K562 (cell line): Measurements from ENCODE around the gene ZNF529. TPM values are rescaled to one million over a fixed set of nuclear protein-coding genes. Genes with fewer than 3 reads are reported as not detected.

Experiments
- ARNT ChIP-seq, 2 experiments: fragments of 450-650 bp; IDR thresholded peaks; 2 replicates each; pipeline ENCODE4 v1.6.1; 2016; ENCODE audit warnings: mild to moderate bottlenecking in 1 of 2
- LARP7 ChIP-seq: fragments of 450-650 bp; IDR thresholded peaks from 2 replicates; pipeline ENCODE4 v1.6.1; 2016
- OTX1 ChIP-seq: fragments of 450-650 bp; formaldehyde crosslinking; IDR thresholded peaks from 2 replicates; pipeline ENCODE4 v1.4.0; 2022; ENCODE audit warnings: mild to moderate bottlenecking
- SIX5 ChIP-seq, 2 experiments: IDR thresholded peaks; 2 replicates each; pipeline ENCODE4 v1.6.1; 2011; ENCODE audit warnings: low read length in 2 of 2, borderline replicate concordance in 1 of 2, low read depth in 1 of 2, mild to moderate bottlenecking in 1 of 2, moderate library complexity in 1 of 2; ENCODE audit not compliant: insufficient read depth in 1 of 2
- SMARCA4 ChIP-seq: fragments of 450-650 bp; IDR thresholded peaks from 2 replicates; pipeline ENCODE4 v1.6.1; 2016
- ZNF212 ChIP-seq: fragments of 450-650 bp; formaldehyde crosslinking; IDR thresholded peaks from 2 replicates; pipeline ENCODE4 v1.4.0; 2020; ENCODE audit warnings: mild to moderate bottlenecking
- polyA plus RNA-seq, 8 experiments: library from polyadenylated mRNA; depleted of rRNA in 4 of 8; stranded (reverse) in 5 of 8; unstranded in 3 of 8; fragments of >200 nt; fragmentation: Nextera tagmentation in 2 of 8; fragmentation: Illumina TruSeq in 1 of 8; extraction: Ambion mirVana in 2 of 8; extraction: Trizol in 1 of 8; gene quantifications; 2 replicates each; pipeline versions ENCODE4 v1.2.1 to v1.2.3, GENCODE V29; 2011 to 2014; ENCODE audit warnings: inconsistent platforms in 1 of 8, missing spikeins in 1 of 8
- total RNA-seq, 7 experiments: library from RNA; depleted of rRNA in 6 of 7; stranded (reverse); fragments of >200 nt in 6 of 7; fragmentation: Illumina TruSeq in 2 of 7; extraction: Trizol in 2 of 7; gene quantifications; 2 replicates each; pipeline versions ENCODE4 v1.2.1 to v1.2.3, GENCODE V29; 2011 to 2021; ENCODE audit warnings: low replicate concordance in 1 of 7
- TF ChIP-seq, protein P1 (sequence below), 2 experiments: fragments of 450-650 bp in 1 of 2; sonication (generic) in 1 of 2; formaldehyde crosslinking in 1 of 2; IDR thresholded peaks; 2 replicates each; pipeline versions ENCODE4 v1.7.1 to v1.9.0; 2016 to 2022; ENCODE audit warnings: inconsistent platforms in 1 of 2, mild to moderate bottlenecking in 1 of 2, missing genetic modification reagents in 1 of 2
- TF ChIP-seq, protein P2 (sequence below), 2 experiments: IDR thresholded peaks; 2 replicates each; pipeline ENCODE4 v1.6.1; 2011; ENCODE audit warnings: borderline replicate concordance in 1 of 2, control low read depth in 1 of 2, low read depth in 1 of 2, low read length in 1 of 2, mild to moderate bottlenecking in 1 of 2, mixed read lengths in 1 of 2, moderate library complexity in 1 of 2; ENCODE audit not compliant: insufficient read depth in 1 of 2, insufficient read length in 1 of 2, poor library complexity in 1 of 2, severe bottlenecking in 1 of 2; ENCODE audit errors: extremely low read depth in 1 of 2
- TF ChIP-seq, protein P3 (sequence below): fragments of 450-650 bp; conservative IDR thresholded peaks from 2 replicates; pipeline ENCODE4 v1.6.1; 2016; ENCODE audit warnings: missing genetic modification characterization, low read depth, mild to moderate bottlenecking, missing compliant biosample characterization, moderate library complexity
- TF ChIP-seq, protein P4 (sequence below): IDR thresholded peaks from 3 replicates; pipeline ENCODE4 v1.6.1; 2011; ENCODE audit warnings: borderline replicate concordance, mild to moderate bottlenecking, moderate library complexity; ENCODE audit not compliant: insufficient read length; ENCODE audit errors: extremely low read depth

Gene ZNF529
- total and polyA plus RNA-seq, 9 of the 15 experiments (the other 6 are each of a cell fraction or from before 2014, with no cell fraction given), result 2.4 to 12.6 (median 6.3) TPM

DNA sequence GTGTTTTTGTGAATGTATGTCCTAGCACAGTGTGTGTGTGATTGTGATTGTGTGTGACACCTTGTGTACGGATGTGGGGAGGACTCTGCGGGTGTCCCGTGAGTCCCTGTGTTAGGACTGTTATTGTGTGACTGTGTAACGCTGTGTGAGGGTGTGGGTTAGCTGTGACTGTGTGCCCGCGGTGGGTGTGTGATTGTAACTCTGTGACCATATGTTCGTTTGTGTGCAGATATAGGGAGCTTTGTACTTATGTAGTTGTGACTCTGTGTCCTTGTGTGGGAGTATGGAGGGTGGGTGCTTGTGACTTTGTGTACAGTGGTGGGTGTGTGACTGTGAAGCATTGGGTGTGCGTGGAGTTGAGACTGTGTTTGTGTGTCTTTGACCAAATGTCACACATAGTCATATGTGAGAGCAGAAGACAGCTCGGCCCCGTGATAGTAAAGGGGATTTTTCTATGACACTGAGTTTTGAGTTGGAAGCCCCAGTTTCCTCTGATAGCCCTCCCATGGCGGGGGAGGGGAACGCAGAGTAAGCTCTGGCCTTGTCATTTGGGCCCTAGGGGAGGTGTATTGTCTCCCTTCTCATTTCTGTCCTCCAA lies 44.1 kb downstream of the ZNF529 start (continued):
- TF ChIP-seq, protein P1, sequence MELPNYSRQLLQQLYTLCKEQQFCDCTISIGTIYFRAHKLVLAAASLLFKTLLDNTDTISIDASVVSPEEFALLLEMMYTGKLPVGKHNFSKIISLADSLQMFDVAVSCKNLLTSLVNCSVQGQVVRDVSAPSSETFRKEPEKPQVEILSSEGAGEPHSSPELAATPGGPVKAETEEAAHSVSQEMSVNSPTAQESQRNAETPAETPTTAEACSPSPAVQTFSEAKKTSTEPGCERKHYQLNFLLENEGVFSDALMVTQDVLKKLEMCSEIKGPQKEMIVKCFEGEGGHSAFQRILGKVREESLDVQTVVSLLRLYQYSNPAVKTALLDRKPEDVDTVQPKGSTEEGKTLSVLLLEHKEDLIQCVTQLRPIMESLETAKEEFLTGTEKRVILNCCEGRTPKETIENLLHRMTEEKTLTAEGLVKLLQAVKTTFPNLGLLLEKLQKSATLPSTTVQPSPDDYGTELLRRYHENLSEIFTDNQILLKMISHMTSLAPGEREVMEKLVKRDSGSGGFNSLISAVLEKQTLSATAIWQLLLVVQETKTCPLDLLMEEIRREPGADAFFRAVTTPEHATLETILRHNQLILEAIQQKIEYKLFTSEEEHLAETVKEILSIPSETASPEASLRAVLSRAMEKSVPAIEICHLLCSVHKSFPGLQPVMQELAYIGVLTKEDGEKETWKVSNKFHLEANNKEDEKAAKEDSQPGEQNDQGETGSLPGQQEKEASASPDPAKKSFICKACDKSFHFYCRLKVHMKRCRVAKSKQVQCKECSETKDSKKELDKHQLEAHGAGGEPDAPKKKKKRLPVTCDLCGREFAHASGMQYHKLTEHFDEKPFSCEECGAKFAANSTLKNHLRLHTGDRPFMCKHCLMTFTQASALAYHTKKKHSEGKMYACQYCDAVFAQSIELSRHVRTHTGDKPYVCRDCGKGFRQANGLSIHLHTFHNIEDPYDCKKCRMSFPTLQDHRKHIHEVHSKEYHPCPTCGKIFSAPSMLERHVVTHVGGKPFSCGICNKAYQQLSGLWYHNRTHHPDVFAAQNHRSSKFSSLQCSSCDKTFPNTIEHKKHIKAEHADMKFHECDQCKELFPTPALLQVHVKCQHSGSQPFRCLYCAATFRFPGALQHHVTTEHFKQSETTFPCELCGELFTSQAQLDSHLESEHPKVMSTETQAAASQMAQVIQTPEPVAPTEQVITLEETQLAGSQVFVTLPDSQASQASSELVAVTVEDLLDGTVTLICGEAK (IDR thresholded peaks at IDR 0.05), result no peak
- TF ChIP-seq, protein P1 (CRISPR knock-in tag; IDR thresholded peaks at IDR 0.05), result no peak
- no peak for TF ChIP-seq SIX5 (IDR thresholded peaks at IDR 0.05; ENCODE audit: borderline replicate concordance in 1 of 2, insufficient read depth in 1 of 2, low read depth in 1 of 2, low read length in 2 of 2)
- peak in 1 of 2 experiments; percentile 20; a peak in 1 of 4 replicates for TF ChIP-seq ARNT (IDR thresholded peaks at IDR 0.05)
- TF ChIP-seq LARP7, result peak; percentile 88; the same call in 1 of the 2 replicates
- TF ChIP-seq OTX1 (CRISPR knock-in tag), result 0 out of 2 replicates have a peak, but pooled peaks have one; percentile 60
- no peak for TF ChIP-seq ZNF212 (CRISPR knock-in tag)
- TF ChIP-seq, protein P2, sequence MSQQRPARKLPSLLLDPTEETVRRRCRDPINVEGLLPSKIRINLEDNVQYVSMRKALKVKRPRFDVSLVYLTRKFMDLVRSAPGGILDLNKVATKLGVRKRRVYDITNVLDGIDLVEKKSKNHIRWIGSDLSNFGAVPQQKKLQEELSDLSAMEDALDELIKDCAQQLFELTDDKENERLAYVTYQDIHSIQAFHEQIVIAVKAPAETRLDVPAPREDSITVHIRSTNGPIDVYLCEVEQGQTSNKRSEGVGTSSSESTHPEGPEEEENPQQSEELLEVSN (IDR thresholded peaks at IDR 0.05; ENCODE audit: borderline replicate concordance in 1 of 2, extremely low read depth in 1 of 2, insufficient read depth in 1 of 2, insufficient read length in 1 of 2, low read depth in 1 of 2, low read length in 1 of 2, poor library complexity in 1 of 2, severe bottlenecking in 1 of 2), result no peak
- TF ChIP-seq, protein P3, sequence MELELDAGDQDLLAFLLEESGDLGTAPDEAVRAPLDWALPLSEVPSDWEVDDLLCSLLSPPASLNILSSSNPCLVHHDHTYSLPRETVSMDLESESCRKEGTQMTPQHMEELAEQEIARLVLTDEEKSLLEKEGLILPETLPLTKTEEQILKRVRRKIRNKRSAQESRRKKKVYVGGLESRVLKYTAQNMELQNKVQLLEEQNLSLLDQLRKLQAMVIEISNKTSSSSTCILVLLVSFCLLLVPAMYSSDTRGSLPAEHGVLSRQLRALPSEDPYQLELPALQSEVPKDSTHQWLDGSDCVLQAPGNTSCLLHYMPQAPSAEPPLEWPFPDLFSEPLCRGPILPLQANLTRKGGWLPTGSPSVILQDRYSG (tag), result no peak
- TF ChIP-seq, protein P4, sequence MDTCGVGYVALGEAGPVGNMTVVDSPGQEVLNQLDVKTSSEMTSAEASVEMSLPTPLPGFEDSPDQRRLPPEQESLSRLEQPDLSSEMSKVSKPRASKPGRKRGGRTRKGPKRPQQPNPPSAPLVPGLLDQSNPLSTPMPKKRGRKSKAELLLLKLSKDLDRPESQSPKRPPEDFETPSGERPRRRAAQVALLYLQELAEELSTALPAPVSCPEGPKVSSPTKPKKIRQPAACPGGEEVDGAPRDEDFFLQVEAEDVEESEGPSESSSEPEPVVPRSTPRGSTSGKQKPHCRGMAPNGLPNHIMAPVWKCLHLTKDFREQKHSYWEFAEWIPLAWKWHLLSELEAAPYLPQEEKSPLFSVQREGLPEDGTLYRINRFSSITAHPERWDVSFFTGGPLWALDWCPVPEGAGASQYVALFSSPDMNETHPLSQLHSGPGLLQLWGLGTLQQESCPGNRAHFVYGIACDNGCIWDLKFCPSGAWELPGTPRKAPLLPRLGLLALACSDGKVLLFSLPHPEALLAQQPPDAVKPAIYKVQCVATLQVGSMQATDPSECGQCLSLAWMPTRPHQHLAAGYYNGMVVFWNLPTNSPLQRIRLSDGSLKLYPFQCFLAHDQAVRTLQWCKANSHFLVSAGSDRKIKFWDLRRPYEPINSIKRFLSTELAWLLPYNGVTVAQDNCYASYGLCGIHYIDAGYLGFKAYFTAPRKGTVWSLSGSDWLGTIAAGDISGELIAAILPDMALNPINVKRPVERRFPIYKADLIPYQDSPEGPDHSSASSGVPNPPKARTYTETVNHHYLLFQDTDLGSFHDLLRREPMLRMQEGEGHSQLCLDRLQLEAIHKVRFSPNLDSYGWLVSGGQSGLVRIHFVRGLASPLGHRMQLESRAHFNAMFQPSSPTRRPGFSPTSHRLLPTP, result no peak
- peak; percentile 49; the same call in 1 of the 2 replicates for TF ChIP-seq SMARCA4
